AG08395 (cell line): ENCODE results near the gene GMDS.

Experiments
- DNase-seq: peaks from one replicate; pipeline ENCODE4 v3.0.0; 2012; ENCODE audit warnings: mixed read lengths, low spot score

The GMDS gene

DNA sequence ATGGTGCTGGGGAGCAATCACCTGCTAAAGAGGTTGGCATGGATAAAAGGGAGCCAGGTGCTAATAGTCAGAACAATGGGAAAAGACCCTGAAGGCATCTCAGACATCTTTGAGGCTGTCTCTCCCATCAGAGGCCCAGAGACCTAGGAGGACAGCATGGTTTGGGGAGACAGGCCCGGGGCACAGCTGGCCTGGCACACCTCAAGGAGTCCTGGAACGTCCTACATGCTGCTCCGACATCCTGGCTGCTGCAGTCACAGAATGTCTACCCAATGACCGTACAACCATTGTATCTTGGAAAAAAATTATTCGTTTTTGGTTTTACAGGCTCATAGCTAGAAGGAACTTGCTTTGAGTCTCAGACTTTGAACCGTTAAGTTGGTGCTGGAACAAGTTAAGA, 4.4 kb downstream of the GMDS start:
- no peak for DNase-seq

DNA sequence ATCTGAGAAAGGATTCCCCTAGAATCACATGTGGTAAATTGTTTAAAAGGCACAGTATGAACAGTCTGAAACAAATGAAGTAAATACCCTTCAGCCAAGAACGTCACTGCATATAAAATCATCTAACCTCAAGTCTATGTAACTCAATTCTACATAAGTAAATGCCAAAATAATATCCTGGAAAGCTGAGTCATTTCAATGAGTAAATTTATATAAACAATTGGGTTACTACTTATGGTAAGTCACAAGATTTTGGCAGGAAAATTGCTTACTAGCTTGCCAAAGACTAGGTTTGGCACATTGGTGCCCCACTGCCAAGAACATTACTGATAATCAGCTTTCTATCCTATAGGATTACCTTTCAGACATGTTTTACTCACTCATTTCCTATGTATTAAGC, 8.4 kb downstream of the GMDS start:
- DNase-seq: peak; percentile 46

DNA sequence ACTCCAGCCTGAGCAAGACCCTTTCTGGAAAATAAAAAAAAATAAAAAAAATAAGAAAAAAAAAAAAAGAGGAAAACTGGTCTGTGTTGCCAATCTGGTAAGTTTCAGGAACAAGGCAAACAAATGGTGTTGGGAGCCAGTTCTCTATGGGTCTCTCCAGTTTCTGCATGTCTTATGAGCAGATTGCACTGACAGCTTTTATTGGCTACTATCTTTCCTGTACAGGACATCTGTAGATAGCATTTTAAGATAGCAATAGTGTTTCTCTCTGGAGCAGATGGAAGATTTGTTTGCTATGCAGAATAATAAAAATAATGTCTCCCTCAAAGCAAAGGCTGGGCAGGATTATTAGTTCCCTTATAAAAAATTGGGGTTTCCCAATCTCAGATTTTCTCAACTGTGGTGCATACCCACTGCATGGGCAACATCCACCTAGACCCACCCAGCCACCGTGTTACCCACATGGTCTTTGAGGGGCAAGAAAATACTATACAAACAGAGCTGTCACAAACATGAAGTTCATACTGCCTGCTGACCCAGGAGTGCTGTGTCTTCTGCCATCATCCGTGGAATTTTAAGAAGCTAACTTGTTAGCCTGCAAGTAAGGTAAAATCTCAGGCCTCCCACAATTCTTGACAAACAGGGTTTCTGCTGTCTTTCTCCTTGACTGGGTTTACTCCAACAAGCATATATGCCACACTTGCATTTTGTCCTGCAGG, 9.5 kb downstream of the GMDS start:
- no peak for DNase-seq

DNA sequence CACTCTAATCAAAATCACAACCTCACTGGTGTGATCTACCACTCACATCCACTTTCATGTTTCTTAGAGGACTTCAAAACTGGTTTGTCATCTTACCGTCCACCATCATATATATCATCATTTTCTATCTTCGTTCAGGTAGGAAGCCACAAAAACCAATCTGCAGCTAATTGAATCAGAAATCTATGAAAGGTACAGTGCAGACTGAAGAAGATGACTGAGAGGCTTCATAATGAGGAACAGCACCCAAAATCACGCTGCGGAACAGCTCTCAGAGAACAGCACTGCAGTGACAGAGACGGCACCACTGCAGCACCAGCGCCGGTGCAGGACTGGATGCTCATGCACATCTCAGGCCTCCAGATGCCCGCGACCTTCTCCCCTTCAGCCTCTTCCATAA, 13.0 kb downstream of the GMDS start:
- DNase-seq: no peak

DNA sequence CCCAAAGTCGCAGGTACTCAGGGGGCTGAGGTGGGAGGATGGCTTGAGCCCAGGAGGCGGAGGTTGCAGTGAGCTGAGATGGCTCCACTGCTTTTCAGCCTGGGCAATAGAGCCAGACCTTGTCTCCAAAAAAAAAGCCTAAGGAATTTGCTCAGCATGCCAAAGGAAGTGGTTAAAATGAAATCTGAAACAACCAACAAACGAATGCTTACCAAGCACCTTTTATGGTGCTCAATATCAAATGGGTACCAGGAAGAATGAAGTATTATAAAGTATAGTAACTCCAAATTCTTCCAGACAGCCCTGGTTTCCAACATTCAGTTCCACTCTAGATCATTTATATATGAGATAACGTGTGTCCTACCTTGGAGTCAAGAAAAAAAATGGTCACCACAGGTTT, 14.0 kb downstream of the GMDS start:
- no peak for DNase-seq

DNA sequence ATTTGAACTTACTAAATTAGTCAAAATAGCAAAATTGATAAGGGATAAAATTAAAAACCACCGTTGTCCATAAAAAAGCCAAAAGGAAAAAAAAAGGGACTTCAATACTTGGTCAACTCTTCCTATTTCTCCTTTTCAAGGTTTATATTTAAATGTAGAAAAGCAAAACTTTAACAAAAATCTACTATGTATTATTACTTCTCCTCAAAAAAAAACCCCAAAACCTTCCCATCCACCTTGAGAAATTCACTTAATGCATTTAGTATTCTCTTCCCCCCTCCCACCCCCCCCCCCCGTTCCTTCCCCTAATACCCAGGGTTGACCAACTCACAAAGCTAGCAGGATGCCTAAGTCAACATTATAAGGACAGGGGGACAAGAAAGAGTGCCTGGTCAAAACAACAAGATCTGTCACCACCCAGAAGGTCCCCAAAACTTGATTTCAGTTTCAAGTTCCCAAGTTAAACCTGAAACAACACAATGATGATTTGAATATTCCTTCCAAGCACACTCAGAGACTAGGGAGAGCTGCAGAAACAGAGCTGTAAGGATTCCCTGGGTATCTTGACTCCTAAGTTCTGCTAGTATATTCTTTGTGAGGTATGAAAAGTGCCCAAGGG, 14.6 kb downstream of the GMDS start:
- DNase-seq: no peak

DNA sequence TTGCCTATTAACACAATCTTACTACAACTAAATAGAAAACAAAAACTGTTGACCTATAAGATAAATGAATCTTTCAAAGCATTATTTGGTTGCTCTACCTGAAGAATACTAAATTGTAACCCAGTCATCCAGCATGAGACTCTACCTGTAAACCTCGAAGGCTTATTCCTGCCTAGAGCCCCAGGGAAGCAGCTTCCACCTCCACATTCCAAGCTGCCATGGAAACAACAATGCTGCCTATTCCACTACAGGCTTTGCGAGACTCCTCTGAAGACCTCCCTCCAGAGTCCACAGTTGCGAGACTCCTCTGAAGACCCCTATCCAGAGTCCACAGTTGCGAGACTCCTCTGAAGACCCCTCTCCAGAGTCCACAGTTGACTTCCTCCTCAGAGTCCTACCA, 15.7 kb downstream of the GMDS start:
- DNase-seq: no peak

DNA sequence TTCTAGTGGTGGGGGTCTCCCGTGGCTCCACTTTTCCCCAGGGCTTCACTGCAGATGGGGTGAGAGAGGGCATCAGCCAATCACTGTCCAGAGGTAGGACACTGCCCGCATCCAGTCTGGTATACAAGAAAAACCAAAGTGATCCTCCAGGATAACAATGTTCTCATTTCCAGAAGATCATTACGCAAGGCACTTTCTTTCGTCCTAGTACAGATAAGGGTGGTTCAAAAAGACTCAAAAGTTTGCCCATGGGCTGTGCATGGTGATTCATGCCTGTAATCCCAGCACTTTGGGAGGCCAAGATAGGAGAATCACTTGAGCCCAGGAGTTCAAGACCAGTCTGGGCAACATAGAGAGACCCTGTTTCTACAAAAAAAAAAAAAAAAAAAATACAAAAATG, 16.4 kb downstream of the GMDS start:
- DNase-seq: no peak

DNA sequence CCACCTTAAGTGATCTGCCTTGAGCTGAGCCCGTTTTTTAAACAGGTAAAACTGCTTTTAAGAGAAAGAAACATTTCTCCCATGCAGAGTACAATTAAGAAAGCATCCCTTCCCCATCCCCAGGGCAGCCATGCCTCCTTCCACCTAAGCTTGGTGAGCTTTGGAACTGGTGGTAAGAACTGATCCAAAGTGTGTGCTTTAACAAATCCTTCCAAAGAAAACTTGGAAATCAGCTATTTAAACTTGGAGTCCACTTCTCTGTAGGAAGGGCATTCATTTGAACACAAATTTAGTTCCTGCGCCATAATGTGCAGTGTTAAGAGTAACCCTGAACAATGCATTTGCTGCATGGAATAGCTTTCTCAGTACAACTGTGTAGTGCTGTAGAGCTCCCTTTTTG, 17.0 kb downstream of the GMDS start:
- no peak for DNase-seq

DNA sequence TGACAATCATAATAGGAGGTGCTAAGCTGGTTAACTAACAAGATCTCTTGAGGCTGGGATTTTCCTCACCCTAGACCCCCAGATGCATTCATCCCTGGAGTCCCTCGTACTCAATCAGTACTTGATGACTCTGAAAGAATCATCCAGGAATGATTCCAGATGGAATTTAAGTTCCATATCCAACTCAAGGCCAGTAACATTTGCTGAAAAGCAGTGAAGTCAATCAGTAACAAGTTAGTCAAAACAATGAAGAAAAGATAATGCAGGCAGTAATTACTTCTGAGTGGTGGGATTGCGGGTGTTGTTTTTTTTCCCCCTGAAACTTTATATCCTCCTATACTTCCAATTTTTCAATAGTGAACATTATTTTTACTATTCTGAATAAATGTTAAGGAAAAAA, 18.6 kb downstream of the GMDS start:
- no peak for DNase-seq

DNA sequence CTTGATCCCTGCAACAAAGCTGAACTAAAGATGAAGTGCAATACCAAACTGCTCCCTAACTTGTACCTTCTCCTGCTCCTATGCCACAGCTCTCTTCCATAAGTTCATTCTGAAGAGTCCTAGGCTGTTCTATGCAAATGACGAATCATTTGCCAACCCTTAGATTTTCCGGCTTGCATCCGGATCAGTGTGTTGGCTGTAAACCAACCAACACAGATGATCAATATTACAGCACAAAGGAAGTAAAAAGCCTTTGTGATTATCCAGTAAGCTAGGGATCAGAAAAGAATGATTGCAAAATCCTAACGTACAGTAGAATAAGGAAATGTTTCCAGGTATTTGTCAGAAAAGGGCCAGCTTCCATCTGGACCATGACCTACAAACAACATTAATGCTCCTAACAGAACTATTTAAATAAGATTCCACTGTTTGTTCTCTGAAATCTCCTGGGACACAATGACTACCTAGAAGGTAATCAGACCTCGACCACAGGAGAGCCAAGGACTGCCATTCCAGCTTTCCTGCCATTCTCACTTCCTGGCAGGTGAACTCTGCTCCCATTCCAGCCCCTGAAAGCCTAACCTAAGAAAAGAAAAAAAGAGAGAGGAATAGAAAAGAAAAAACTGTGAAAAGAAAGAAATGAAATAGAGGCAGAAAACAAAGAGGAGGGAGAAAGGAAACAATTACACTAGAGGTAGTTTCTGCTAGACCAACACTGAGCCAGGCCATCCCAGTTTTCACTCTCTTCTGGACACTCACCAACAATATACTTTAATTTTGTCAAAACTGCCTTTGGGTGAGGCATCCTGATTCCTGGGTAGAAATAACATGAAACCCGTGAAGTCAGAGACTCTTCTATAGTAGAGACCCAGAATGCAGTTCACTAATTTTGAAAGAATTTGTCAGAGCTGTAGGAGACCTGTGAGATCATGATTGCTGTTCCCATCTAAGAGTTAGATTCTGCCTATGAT, 19.7 kb downstream of the GMDS start:
- no peak for DNase-seq

DNA sequence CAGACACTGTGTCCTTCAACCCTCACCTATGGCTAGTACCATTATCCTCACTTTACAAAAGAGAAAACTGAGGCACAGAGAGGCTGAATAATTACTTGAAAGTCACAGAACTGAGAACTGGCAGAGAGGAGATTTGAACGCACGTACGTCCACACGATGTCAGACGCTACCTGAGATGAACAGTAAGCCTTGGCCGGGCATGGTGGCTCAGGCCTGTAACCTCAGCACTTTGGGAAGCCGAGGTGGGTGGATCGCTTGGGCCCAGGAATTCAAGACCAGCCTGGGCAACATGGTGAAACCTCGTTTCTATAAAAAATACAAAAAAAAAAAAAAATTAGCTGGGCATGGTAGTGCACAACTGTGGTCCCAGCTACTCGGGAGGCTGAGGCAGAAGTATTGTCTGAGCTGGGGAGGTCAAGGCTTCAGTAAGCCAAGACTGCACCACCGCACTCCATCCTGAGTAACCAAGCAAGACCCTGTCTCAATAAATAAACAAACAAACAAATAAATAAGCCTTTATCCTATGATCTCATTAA, 20.5 kb downstream of the GMDS start:
- DNase-seq: no peak

DNA sequence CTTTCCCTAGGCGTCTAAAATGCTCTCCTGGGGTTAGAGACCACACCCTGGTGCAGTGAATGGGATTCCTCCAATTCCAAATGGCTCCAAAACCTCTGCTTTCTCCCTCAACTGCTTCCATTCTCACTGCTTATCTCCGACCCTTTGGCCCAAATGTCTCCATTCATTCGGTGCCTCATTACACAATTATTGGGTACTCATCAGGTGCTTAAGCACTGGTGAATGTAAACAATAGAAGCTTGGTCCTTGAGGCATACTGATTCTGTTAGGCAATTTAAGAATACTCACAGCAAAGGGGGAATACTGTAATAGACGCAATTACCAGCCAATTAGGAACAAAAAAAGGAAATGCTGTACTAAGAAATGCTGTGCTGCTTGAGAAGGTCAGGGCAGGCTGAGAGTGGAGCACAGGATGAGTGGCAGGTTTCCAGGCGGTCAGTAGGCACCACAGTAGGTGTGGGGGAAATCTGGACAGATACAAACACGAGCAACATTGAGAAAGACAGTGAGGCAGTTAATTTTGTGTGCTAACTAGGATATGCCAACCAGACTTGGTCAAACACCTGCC, 23.0 kb downstream of the GMDS start:
- DNase-seq: no peak

DNA sequence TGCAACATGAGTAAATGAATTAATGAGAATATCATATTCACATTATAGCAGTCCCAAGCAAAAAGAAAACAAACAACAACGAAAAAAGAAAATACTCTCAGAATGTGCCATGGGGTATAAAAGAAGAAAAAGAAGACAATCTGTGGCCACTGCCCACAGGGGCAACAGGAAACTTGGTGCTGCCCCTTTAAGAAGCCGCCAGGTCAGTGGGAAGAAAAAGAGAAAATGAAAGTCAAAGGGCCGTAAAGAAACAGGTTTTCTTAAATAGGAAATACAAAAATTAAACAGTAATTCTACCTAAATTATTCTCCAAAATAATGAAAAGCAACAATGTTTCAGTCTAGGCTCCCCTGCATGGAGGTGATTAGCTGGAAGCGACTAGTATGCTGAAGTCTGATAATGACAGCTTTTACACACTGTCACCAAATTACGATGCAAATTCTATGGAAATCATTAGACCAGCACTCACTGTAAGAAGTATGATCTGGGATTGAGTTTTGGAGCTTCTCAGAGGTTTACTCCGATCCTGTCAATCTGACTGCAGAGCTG, 23.6 kb downstream of the GMDS start:
- DNase-seq: no peak

DNA sequence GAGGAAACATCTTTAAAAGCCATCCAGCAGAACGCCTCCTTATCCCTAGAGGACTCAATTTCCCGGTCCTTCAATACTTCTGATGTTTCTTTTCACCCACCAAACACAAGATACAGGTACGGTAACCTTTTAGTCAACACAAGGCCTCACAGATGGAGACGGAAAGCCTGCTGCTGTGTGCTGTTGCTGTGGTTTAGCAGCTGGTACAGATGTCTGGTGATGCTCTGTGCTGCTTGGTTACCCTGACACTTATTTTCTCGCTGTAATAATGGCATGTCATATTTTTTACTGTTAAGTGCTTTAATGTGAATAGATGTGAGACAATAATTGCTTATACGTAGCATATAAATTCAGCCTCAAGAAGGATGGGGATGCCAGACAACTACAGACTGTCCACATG, 25.3 kb downstream of the GMDS start:
- DNase-seq: no peak

DNA sequence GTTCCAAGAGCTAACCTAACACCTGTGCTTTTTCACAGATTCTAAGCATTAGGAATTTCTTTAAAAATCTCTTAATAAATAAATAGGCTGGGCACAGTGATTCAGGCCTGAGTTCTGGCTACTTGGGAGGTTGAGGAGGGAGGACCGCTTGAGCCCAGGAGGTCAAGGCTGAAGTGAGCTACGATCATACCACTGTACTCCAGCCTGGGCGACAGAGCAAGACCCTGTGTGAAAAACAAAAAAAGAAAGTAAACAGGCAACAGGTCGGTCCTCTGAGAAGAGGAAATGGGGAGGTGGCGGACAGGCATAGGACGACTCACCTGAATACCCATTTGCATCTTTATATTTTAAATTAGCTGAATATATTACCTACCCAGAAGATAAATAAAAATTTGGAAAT, 26.5 kb downstream of the GMDS start:
- DNase-seq: no peak

DNA sequence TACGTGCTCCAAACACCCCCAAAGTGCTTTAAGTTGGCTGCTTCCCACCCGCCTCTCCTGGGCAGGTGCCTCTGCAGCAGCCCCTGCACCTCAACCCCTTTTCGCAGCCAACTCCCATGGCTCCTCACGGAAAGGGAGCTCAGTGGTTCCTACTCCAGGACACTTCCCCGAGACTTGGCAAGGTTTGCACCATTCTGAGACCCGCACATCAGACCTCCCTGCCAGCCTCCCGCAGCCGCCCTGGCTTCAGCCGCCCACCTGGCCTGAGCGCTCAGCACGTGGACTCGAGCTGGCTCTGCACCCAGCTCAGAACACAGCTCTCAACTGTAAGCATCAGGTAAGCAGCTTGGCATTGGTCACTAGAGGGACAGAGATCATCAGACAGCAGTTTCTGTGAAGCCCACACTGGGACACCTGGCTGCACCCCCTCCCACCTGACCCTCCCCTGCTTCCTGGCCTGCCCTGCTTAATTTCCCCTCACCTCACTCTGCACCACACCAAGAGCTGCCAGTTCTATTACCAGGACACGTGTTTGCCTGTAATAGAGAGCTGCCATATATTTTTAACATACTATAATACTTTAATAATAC, 28.5 kb downstream of the GMDS start:
- no peak for DNase-seq

DNA sequence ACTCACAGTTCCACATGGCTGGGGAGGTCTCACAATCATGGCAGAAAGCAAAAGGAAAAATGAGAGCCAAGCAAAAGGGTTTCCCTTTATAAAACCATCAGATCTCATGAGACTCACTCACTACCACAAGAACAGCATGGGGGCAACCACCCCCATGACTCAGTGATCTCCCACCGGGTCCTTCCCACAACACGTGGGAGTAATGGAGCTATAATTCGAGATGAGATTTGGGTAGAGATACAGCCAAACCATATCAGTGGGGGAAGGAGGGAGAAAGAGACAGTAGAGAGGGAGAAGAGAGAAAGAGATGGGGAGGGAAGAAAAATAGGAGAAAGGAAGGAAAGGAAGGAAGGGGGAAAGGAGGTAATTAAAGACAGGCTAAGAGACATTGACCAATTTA, 30.1 kb downstream of the GMDS start:
- DNase-seq: no peak

DNA sequence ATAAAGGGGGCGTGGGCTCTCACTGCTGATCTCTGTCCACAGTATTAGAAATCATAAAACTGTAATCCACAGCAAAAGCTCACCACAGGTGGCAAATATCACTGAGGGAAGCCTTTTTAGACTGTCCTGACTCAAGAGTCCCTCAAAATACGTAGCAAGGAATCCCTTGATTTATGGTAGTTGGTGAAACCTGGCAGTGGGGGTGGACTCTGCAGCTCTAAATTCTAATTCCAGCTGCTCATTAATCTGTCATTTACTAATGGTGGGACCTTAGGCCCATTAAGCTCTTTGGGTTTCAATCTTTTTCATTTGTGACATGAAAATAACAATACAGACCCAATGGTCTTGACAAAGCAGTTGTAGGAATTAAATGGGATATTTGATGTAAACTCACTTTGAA, 32.3 kb downstream of the GMDS start:
- DNase-seq: no peak

DNA sequence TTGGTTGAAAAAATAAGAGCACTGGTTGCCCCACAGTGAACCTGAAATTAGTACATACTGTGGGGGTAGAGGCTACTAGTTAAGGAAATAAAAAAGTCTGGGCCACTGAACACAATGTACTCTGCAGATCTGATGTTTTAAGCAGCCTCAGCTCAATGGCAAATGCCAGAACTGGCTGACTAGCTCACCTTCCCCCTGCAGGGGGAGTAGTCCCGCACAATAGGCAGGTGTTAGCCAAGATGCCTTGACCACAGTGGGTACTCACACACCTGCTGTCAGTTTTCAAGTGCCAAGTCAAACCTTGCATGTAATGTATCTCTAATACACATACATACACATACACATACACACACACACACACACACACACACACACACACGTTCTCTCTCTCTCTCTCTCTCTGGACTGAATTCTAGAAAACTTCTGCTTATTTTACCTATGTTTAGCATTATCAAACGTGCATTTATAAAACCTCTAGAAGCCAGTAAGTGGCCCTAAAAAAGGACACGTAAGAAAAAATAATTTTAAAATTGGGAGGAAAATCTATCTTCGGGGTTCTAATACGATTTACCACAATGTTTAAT, 36.1 kb downstream of the GMDS start:
- DNase-seq: no peak

DNA sequence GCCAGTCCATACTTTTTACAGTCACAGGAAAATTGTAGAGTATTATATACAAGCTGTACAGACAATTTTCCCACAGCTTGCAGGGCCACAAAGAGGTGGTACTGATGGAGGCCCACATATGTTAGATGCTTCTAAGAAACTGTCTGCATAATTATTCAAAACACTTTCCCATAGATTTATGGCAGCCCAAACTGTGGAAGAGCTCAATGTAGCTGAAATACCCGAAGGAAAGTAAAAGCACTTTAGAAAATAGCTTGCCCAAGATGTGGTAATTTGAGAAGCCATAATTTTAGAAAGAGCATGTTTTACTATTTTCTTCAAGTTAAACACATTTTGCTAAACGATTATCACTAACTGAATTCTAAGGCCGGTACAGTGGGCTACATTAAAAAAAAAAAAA, 36.9 kb downstream of the GMDS start:
- no peak for DNase-seq
